Activated T-helper 2 cell treated with anti-CD3 and anti-CD28 coated beads, Interferon-gamma antibody, Interleukin-2, Interleukin-4, amounts not matched to agents 10 μg/mL and 5 μg/mL and 100 μg/mL, durations not matched to agents 14 hours and 24 hours and 36 hours (primary cell): ENCODE data around the gene ZNF423. TPM values are rescaled to one million over a fixed set of nuclear protein-coding genes. Genes with fewer than 3 reads are reported as not detected.

Source experiments
- DNase-seq: peaks from one replicate; pipeline ENCODE4 v3.0.0; 2021; ENCODE audit warnings: low spot score
- H3K27ac Mint-ChIP-seq: one replicate; pipeline ENCODE4 v1.8.0; 2021; ENCODE audit warnings: mixed read lengths
- H3K27me3 Mint-ChIP-seq: one replicate; pipeline ENCODE4 v1.8.0; 2021; ENCODE audit warnings: low read depth, mixed read lengths
- H3K36me3 Mint-ChIP-seq: one replicate; pipeline ENCODE4 v1.8.0; 2021; ENCODE audit warnings: low read depth, mixed read lengths
- H3K4me1 Mint-ChIP-seq: one replicate; pipeline ENCODE4 v1.8.0; 2021; ENCODE audit warnings: low read depth, mixed read lengths
- H3K4me3 Mint-ChIP-seq: one replicate; pipeline ENCODE4 v1.8.0; 2021; ENCODE audit warnings: low read depth, mild to moderate bottlenecking, moderate library complexity, mixed read lengths
- H3K9me3 Mint-ChIP-seq: one replicate; pipeline ENCODE4 v1.8.0; 2021; ENCODE audit warnings: mixed read lengths
- intact Hi-C: fragments of 100-400 bp; cut with micrococcal nuclease; formaldehyde crosslinking; loops from one replicate; pipeline ENCODE4 v1.15.1; 2023
- total RNA-seq: library from RNA; stranded (reverse); gene quantifications from 2 replicates; pipeline ENCODE4 v1.2.3, GENCODE V29; 2022

ZNF423 gene
- total RNA-seq, 1 donor from 2014 or later: not detected

DNA sequence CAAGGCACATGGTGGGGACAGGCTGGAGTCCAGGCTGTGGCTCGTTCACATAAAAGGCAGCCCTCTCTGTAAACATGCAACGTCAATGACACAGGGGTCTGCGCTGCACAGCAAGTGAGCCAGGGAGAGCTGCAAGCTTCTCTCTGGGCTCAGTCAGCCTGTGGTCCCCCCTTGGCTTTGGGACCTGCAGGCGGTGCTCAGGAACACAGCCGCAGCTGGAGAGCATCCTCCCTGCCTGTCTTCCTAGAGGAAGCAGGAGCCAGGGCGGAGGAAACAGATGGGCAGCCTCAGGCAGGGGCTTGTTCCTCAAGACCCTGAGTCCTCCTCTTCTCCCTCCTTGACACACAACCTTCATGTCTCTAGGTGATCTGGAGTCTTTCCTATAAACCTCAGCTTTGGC is 254.3 kb downstream of the ZNF423 start:
- Mint-ChIP-seq H3K4me3 (no peak overlapping the region), H3K36me3 (no peaks in the 10 kb centered on the region), H3K27me3 (no peaks in the 10 kb centered on the region), H3K27ac (no peak overlapping the region), H3K4me1 (no peaks in the 10 kb centered on the region), H3K9me3 (no peaks in the 10 kb centered on the region)
- intact Hi-C loops: no loop called here
- no peak for DNase-seq

- no peaks in the 10 kb centered on the region for H3K36me3 Mint-ChIP-seq
- no peak overlapping the region for H3K27ac Mint-ChIP-seq
- H3K27me3 Mint-ChIP-seq: no peaks in the 10 kb centered on the region
- no peaks in the 10 kb centered on the region for H3K4me1 Mint-ChIP-seq
- intact Hi-C loops: no loop called here
- H3K9me3 Mint-ChIP-seq: no peaks in the 10 kb centered on the region
- no peak overlapping the region for H3K4me3 Mint-ChIP-seq
- DNase-seq: no peak
These were observed 254.9 kb downstream of the ZNF423 start for GRCh38 chr16:49600976-49601375.

DNA sequence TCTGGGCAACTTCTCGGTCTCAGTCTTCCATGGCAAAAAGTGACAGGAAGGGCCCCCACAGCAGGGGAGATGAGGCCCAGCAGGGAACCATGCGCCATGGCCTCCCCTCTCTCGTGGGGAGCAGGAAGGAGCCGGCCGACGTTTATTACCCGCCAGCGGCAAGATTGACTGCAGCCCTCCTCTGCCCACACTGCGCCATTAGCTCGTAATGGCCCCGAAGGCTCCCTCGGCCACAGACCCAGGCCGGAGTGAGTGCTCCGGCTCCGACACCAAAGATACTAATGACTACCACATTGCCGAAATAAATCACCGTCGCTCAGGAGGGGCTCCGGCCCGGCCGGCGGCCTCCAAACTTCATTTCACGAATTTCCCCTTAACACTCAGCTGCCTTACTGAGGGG is 255.4 kb downstream of the ZNF423 start:
- peaks cover 2% of the 10 kb centered on the region for H3K4me1 Mint-ChIP-seq
- no peak overlapping the region for H3K4me3 Mint-ChIP-seq
- intact Hi-C loops: no loop called here
- H3K9me3 Mint-ChIP-seq: no peaks in the 10 kb centered on the region
- no peaks in the 10 kb centered on the region for H3K36me3 Mint-ChIP-seq
- DNase-seq: no peak
- peaks cover 1% of the 10 kb centered on the region for H3K27me3 Mint-ChIP-seq
- H3K27ac Mint-ChIP-seq: no peak overlapping the region

DNA sequence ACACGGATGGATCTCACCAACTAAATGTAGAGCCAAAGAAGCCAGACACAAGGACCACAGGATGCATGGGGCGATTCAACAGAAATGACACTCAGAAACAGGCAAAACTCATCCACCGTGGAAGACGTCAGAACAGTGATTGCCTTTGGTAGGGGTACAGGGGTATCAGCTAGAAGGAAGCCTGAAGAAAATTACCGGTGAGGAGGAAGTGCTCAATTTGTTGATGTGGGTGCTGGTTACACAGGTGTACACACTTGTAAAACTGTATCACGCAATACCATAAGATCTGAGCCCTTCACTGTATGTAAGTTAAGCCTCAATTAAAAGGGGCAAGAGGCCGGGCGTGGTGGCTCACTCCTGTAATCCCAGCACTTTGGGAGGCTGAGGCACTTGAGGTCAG is 256.2 kb downstream of the ZNF423 start:
- H3K4me1 Mint-ChIP-seq: peaks cover 2% of the 10 kb centered on the region
- intact Hi-C loops: no loop called here
- DNase-seq: no peak
- H3K27ac Mint-ChIP-seq: no peak overlapping the region
- peaks cover 1% of the 10 kb centered on the region for H3K27me3 Mint-ChIP-seq
- H3K4me3 Mint-ChIP-seq: no peak overlapping the region
- H3K9me3 Mint-ChIP-seq: no peaks in the 10 kb centered on the region
- H3K36me3 Mint-ChIP-seq: no peaks in the 10 kb centered on the region

- intact Hi-C loops: no loop called here
- Mint-ChIP-seq H3K9me3 (no peaks in the 10 kb centered on the region), H3K27ac (no peak overlapping the region), H3K27me3 (peaks cover 4% of the 10 kb centered on the region), H3K4me1 (peaks cover 2% of the 10 kb centered on the region), H3K4me3 (no peak overlapping the region), H3K36me3 (no peaks in the 10 kb centered on the region)
- no peak for DNase-seq
These were observed 256.6 kb downstream of the ZNF423 start for GRCh38 chr16:49599281-49599680.

DNA sequence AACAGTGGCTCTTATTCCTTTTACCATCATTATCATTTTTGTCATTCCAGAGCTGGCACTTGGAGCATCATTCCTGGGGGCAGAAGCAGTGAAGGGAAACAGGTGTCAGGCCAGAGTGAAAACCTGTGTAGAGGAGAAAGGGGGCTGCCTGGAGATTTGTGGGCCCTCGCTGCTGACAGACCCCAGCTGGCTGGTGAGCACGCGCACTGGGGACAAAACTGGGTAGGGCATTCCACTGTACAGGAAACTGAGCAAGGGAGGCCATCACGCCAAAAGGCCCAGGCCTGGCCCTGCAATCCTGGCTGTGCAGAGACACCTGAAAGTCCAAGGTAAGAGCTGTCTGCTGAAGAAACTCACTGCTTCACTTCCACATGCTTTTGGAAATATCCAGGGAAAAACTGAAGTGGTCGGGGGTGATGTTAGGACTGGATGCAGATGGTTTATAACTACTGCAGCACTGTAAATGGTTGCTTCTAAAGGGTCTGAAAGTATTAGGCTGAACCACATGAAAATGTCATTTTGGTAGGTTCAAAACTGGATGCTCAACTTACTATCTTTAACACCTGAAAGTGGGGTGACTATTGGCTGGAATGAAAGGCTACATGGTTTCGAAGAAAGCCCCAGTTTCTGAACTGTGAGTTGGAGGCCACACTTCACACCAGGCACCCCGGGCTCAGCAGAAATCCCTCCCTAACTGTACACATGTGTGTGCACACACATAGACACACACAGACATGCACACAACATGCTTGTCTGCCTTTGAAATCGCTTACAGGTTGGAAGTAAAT is 257.3 kb downstream of the ZNF423 start:
- Mint-ChIP-seq H3K9me3 (no peaks in the 10 kb centered on the region), H3K27me3 (peaks cover 6% of the 10 kb centered on the region), H3K36me3 (no peaks in the 10 kb centered on the region), H3K4me1 (peaks cover 2% of the 10 kb centered on the region), H3K27ac (no peak overlapping the region), H3K4me3 (no peak overlapping the region)
- intact Hi-C loops: no loop called here
- DNase-seq: no peak

- no peak for DNase-seq
- Mint-ChIP-seq H3K27me3 (peaks cover 6% of the 10 kb centered on the region), H3K9me3 (no peaks in the 10 kb centered on the region), H3K36me3 (no peaks in the 10 kb centered on the region), H3K4me3 (no peak overlapping the region), H3K27ac (no peak overlapping the region), H3K4me1 (peaks cover 2% of the 10 kb centered on the region)
- intact Hi-C loops: no loop called here
These were observed 258.1 kb downstream of the ZNF423 start for GRCh38 chr16:49597796-49598195.

DNA sequence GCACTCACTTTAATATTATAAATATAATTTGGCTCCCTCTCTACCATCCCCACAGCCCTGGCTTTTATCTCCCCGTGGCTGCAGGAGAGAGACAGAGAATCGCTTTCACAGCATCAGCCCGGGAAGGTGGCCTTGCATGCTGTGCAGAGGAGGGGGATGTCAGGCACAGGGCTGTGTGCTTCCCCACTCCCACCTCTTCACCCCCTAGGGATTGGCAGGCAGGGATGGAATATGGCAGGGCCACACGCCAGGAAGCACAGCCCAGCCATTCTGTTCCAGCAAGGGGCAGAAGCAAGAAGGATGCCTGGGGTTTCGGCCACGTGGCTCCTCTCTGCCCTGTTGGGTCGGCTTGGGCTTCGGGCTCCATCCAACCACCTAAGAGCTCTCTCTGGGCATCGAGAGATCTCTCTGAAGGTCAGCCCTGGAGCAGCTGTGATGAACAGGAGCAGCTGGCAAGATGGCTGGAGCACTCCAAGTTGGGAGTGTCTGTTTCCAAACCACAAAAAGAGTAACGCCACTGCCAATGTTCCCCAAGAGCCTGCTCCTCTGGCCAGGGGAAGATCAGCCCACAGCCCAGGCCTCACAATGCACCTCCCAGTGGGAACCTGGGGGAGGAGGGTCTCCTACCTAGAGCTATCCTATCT is 259.1 kb downstream of the ZNF423 start:
- no peaks in the 10 kb centered on the region for H3K9me3 Mint-ChIP-seq
- H3K4me3 Mint-ChIP-seq: no peak overlapping the region
- H3K27ac Mint-ChIP-seq: no peak overlapping the region
- peaks cover 9% of the 10 kb centered on the region for H3K27me3 Mint-ChIP-seq
- no peaks in the 10 kb centered on the region for H3K36me3 Mint-ChIP-seq
- DNase-seq: no peak
- intact Hi-C loops: no loop called here
- H3K4me1 Mint-ChIP-seq: peaks cover 2% of the 10 kb centered on the region

DNA sequence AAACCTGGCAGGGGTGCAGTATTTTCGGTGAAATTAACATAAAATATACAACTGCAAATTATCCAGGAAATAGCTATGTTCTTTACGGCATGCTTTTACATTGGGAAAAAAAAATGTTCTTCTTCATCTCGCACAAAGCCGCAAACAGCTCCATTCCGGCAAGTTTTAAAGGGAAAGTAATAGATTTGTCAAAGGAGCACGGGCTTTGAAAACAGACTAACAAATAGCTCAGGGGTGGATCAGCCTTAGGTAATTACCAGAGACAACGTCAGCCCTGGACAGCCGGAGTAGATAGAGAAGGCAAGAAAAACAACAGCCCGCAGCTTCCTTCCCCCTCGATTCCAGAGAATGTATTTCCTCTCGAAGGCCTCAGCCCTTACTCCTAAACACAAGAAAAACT is 259.8 kb downstream of the ZNF423 start:
- intact Hi-C loops: no loop called here
- Mint-ChIP-seq H3K27ac (no peak overlapping the region), H3K36me3 (no peaks in the 10 kb centered on the region), H3K4me3 (no peak overlapping the region), H3K27me3 (peaks cover 9% of the 10 kb centered on the region), H3K9me3 (no peaks in the 10 kb centered on the region), H3K4me1 (peaks cover 2% of the 10 kb centered on the region)
- DNase-seq: no peak

DNA sequence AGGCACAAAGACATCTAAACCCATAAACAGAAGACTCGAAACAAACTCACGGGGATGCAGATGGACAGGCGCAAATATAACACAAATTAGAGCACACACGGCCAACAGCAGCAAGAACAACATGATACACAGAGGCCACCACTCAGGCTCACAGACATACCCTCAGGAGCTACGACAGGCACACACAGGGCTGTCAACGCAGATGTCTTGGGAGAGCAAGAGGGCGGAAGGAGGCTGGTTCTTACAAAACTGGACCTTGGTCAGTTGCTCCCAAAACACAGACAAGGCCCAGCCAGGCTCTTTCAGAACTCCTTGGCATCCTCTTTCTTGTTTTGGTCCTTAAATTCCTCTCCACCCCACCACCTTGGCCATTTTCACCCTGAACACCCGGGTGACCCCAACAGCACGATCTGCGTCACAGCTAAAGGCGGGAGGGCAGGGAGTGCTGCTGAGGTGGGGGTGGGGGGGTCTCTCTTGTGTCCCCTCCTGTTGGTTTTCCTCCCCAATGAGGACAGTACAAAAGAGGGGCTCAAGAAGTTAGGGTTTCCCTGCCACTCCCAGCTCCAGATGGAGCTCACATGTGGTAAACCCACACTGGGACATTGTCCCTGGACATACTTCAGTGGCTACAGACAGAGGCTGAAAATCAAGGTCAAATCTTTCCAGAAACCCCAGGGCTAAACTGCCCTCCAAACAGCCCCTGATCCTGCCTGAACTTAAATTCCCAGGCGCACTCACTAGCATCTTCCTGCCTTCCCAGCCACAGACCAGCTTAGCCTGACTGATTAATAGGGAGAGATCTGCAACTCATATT is 261.0 kb downstream of the ZNF423 start:
- intact Hi-C loops: no loop called here

DNA sequence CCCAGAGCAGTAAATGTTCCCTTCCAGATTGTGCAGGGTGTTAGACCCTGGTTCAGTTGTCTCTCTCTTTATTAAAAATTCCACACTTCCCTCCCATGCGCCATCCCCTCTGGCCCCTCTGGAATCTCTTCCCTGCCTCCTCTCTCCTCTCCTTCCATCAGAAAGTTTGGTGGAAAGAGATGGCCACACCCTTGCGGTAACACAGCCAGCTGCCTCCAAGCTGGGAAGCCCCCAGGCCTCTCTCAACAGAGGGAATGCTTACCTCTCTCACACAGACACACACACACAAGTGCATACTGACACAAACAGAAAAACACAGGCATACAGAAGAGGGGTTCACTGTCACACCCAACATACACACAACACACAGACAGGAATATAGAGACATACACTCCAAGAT is 261.8 kb downstream of the ZNF423 start:
- H3K27ac Mint-ChIP-seq: no peak overlapping the region
- H3K36me3 Mint-ChIP-seq: no peaks in the 10 kb centered on the region
- H3K4me1 Mint-ChIP-seq: peaks cover 2% of the 10 kb centered on the region
- peaks cover 9% of the 10 kb centered on the region for H3K27me3 Mint-ChIP-seq
- no peak for DNase-seq
- no peak overlapping the region for H3K4me3 Mint-ChIP-seq
- intact Hi-C loops: no loop called here
- H3K9me3 Mint-ChIP-seq: no peaks in the 10 kb centered on the region

More for the DNA sequence above, 261.0 kb downstream of the ZNF423 start:
- no peak for DNase-seq
- Mint-ChIP-seq H3K4me1 (peaks cover 2% of the 10 kb centered on the region), H3K36me3 (no peaks in the 10 kb centered on the region), H3K9me3 (no peaks in the 10 kb centered on the region), H3K27ac (no peak overlapping the region), H3K27me3 (peaks cover 9% of the 10 kb centered on the region), H3K4me3 (no peak overlapping the region)

DNA sequence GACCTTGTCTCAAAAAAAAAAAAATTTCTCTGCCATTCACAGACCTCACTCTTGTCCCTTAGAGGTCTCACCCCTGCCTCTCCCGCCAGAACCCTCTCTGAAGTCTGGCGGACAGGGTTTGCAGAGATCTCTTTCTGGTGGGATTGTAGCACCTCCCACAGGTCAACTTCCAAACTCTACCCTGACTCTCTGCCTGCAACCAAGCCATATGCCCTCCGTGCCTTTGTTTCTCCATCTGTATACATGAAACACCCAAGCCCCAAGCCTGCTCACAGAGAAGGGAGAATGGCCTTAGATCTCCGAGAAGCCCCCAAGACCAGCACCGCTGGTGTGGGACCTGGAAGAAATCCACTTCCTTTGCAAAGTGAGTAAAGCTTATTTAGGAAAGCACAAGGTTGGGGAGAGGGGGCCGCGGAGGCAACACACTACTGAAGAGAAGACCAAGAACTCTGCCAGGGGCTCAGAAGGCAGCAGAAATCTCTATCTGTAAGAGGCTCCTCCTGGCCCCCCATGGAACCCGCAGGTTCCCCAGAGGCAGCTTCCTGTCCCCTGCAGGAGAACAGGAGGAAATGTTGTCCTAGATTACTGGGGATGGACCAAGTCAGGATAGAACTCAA is 262.4 kb downstream of the ZNF423 start:
- Mint-ChIP-seq H3K27me3 (peaks cover 9% of the 10 kb centered on the region), H3K36me3 (no peaks in the 10 kb centered on the region), H3K4me1 (peaks cover 2% of the 10 kb centered on the region), H3K9me3 (no peaks in the 10 kb centered on the region), H3K4me3 (no peak overlapping the region), H3K27ac (no peak overlapping the region)
- intact Hi-C loops: loop anchor here (2.0 kb wide), 1 partner anchor 185 kb away; no protein-coding TSS in a partner anchor
- no peak for DNase-seq
